Fibroblast of pulmonary artery (primary cell): ENCODE data around the gene AOPEP.

ENCODE experiments used
- DNase-seq: peaks from one replicate; pipeline ENCODE4 v3.0.0-alpha.2; 2010; ENCODE audit warnings: low read depth
- H3K4me3 ChIP-seq: replicated peaks from 2 replicates; pipeline ENCODE4 v1.5.1; 2011; ENCODE audit warnings: low read depth, mild to moderate bottlenecking, control low read depth, low read length, moderate library complexity
- CTCF ChIP-seq: IDR thresholded peaks from 2 replicates; pipeline ENCODE4 v1.5.1; 2011; ENCODE audit warnings: mild to moderate bottlenecking, control low read depth, low read length, inconsistent platforms; ENCODE audit errors: missing control alignments

The AOPEP gene

DNA sequence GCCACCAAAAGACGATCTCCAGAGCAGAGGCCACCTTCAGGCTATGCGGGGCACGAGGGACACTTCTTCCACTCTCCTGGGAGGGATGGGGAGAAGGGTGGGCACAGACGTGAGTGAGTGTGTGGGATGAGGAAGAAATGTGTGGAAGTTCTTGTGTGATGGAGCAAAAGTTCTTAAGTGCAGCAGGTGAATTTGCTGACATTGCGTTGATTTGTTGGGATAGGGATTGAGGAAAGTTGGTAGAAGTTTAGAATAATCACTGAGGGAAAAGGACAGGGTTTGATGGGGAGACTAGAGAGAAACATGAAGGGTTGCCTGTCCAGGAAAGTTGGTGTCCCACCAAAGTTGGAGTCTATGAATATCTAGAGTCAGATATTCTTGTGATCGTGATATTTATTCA is 2.2 kb downstream of the AOPEP start:
- no peak overlapping the region for H3K4me3 ChIP-seq
- TF ChIP-seq CTCF = no peak
- DNase-seq = no peak

DNA sequence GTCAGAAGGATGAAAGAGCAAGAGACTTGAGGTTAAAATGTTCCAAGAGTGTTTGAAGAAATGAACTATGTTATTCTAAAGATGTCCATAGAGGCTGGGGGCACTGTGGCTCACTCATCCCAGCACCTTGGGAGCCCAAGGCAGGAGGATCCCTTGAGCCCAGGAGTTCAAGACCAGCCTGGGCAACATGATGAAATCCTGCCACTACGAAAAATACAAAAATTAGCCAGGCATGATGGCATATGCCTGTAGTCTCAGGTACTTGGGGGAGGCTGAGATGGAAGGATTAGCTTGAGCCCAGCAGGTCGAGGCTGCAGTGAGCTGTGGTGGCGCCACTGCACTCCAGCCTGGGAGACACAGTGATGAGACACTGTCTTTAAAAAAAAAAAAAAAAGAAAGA is 2.7 kb downstream of the AOPEP start:
- no peak overlapping the region for H3K4me3 ChIP-seq
- DNase-seq = no peak
- no peak for TF ChIP-seq CTCF

DNA sequence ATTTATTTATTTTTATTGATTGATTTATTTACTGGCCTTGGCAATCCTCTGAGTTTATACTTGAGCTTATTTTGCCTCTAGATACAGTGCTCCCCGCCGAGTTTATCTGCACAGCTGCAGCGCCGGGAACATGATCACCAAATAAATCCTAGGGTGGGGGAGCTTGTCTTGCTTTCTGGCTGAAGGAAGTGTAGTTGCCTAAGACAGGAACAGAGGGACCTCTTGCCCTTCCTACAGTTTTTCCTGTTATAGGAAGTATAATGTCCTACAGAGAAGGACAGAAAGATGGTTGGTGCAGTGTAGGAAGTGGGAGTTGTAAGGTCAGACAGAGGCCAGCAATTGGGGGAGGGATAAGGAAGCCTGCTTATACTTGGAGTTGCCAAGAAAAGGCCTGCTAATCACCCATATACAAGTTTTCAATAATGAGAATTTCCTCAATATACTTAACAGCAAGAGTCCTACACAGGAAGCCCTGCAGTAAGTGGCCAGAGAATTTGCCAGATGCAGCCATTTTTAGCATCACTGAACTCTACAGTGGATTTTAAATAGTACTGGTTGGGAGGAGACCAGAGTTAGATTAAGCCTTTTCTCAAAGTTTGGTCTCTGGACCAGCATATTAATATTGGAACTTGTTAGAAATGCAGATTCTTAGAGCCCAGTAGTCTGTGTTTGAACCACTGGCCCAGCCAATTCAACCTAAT is 7.7 kb downstream of the AOPEP start:
- no peak for TF ChIP-seq CTCF
- peak; percentile 39 for DNase-seq
- H3K4me3 ChIP-seq = no peak overlapping the region

DNA sequence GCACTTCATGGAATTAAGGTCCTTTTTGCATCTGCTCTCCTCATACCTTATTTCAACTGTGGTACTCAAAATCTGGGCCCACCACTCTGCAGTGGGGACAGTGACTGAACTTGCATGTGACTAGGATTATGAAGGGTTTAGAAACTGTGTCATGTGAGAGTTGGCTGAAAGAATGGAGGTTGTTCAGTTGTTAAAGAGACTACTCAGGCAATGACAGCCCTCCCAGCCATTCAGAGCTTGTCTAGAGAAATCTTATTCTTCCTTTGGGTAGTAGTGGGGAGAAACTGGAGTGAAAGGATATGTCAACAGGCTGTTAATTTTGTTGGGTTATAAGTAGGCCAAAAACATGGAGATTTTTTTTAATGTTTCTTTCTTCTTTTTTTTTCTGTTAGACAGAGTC is 10.3 kb downstream of the AOPEP start:
- TF ChIP-seq CTCF = no peak
- no peak overlapping the region for H3K4me3 ChIP-seq
- DNase-seq = no peak

DNA sequence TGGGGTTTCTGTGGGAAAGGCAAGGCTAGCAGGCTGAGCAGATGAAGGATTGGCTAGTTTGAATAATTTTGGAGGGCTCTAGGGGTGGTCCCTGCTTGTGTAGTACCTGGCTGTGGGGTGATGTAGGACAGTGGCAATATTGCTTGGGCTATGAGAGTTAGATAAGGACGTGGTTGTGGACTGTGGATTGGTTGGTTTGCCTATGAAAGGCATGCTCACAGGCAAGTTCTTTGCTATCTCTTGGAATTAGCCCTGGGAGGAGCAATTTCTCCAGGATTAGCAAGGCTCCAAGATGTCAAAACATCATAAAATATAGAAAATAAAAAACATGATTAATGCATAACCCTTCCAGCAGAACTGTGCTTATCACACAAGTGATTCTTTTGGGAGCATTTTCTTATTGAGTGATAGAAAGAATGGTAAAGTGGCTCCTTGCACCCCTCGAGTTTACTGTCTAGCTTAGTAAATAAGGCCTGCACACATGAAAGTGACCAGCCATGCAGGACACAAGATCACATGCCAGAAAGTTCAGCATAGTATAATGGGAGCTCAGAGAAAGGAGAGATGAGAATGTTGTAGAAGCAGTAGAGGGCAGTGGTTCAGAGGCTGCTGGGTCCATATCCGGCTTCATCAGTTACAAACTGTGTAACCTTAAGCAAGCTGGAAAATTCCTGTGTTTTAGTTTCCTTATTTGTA is 13.8 kb downstream of the AOPEP start:
- no peak for DNase-seq
- TF ChIP-seq CTCF = no peak
- H3K4me3 ChIP-seq = no peak overlapping the region

DNA sequence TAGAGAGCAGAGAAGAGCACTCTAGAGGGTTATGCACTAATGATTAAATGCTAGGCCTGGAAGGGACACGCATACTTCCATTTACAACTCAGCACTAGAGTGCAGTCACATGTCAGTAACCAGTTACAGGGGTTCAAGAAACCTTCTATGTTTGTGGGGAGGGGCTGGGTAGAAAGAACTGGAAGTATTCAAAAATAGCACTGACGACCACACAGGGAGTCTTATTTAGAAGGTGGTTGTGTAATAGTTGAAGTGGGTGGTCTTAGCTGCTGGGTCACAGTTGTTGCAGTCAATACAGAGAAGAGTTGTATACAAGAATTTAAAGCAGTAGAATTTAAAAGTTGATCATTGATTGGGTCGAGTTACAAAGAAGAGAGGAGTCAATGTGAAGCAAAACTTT is 15.4 kb downstream of the AOPEP start:
- no peak overlapping the region for H3K4me3 ChIP-seq
- no peak for DNase-seq
- no peak for TF ChIP-seq CTCF
